Neutrophil (primary cell): Measurements from ENCODE around the gene TENM4.

Source experiments
- H3K27ac ChIP-seq: fragments of 200-600 bp; sonication (generic); 2 replicates; pipeline ENCODE4 v1.5.1; 2016; ENCODE audit warnings: mild to moderate bottlenecking, moderate library complexity
- H3K27me3 ChIP-seq: fragments of 200-600 bp; sonication (generic); 2 replicates; pipeline ENCODE4 v1.6.0; 2016; ENCODE audit warnings: mild to moderate bottlenecking
- H3K36me3 ChIP-seq: fragments of 200-600 bp; sonication (generic); 2 replicates; pipeline ENCODE4 v1.5.1; 2017
- H3K4me1 ChIP-seq, 2 experiments: fragments of 200-600 bp in 1 of 2; sonication (generic) in 1 of 2; 1 replicate in 1 of 2; 2 replicates in 1 of 2; pipeline versions ENCODE4 v1.5.1 to v1.6.1; 2013 to 2016; ENCODE audit warnings: low read depth in 1 of 2, low read length in 1 of 2, mild to moderate bottlenecking in 1 of 2, moderate library complexity in 1 of 2; ENCODE audit not compliant: control insufficient read depth in 1 of 2, insufficient read depth in 1 of 2
- H3K4me3 ChIP-seq, 2 experiments: fragments of 200-600 bp in 1 of 2; sonication (generic) in 1 of 2; 1 replicate in 1 of 2; 2 replicates in 1 of 2; pipeline ENCODE4 v1.5.1; 2013 to 2016; ENCODE audit warnings: low read depth in 1 of 2, low read length in 1 of 2, mild to moderate bottlenecking in 1 of 2, moderate library complexity in 1 of 2
- H3K9me3 ChIP-seq: fragments of 200-600 bp; sonication (generic); 2 replicates; pipeline ENCODE4 v1.5.1; 2016
- CTCF ChIP-seq: fragments of 200-600 bp; sonication (generic); IDR thresholded peaks from 2 replicates; pipeline ENCODE4 v1.5.1; 2016; ENCODE audit warnings: antibody characterized with exemption

Gene TENM4

GRCh38 chr11:78818201-78818600 is 622.6 kb downstream of the TENM4 start:
- Histone ChIP-seq H3K9me3 (no peaks in the 10 kb centered on the region), H3K27ac (no peak overlapping the region), H3K4me1 (peaks cover 0 to 19% of the 10 kb centered on the region in 2 experiments), H3K27me3 (peaks cover 19% of the 10 kb centered on the region), H3K36me3 (no peaks in the 10 kb centered on the region), H3K4me3 (no peak overlapping the region)
- no peak for TF ChIP-seq CTCF

GRCh38 chr11:78815831-78816230 is 625.0 kb downstream of the TENM4 start:
- TF ChIP-seq CTCF: no peak

GRCh38 chr11:78812513-78813293 is 628.1 kb downstream of the TENM4 start:
- no peaks in the 10 kb centered on the region for H3K9me3 ChIP-seq
- peaks cover 10% of the 10 kb centered on the region for H3K27me3 ChIP-seq
- peaks cover 0 to 19% of the 10 kb centered on the region in 2 experiments for H3K4me1 ChIP-seq
- no peaks in the 10 kb centered on the region for H3K36me3 ChIP-seq
- no peak for TF ChIP-seq CTCF
- no peak overlapping the region for H3K27ac ChIP-seq
- H3K4me3 ChIP-seq: no peak overlapping the region

More at GRCh38 chr11:78815831-78816230, 625.0 kb downstream of the TENM4 start:
- Histone ChIP-seq H3K4me3 (no peak overlapping the region), H3K9me3 (no peaks in the 10 kb centered on the region), H3K4me1 (peaks cover 0 to 19% of the 10 kb centered on the region in 2 experiments), H3K27ac (no peak overlapping the region), H3K27me3 (peaks cover 21% of the 10 kb centered on the region), H3K36me3 (no peaks in the 10 kb centered on the region)

GRCh38 chr11:78810559-78811009 is 630.2 kb downstream of the TENM4 start:
- Histone ChIP-seq H3K36me3 (no peaks in the 10 kb centered on the region), H3K4me1 (peaks cover 0 to 13% of the 10 kb centered on the region in 2 experiments), H3K27ac (no peak overlapping the region), H3K4me3 (no peak overlapping the region), H3K27me3 (peaks cover 10% of the 10 kb centered on the region), H3K9me3 (no peaks in the 10 kb centered on the region)
- no peak for TF ChIP-seq CTCF

GRCh38 chr11:78809931-78810541 is 630.8 kb downstream of the TENM4 start:
- Histone ChIP-seq H3K4me1 (peaks cover 0 to 9% of the 10 kb centered on the region in 2 experiments), H3K9me3 (no peaks in the 10 kb centered on the region), H3K27me3 (peaks cover 10% of the 10 kb centered on the region), H3K36me3 (no peaks in the 10 kb centered on the region), H3K4me3 (no peak overlapping the region), H3K27ac (no peak overlapping the region)
- no peak for TF ChIP-seq CTCF
